Measurements from ENCODE around the gene MPPED1.
A peak's percentile ranks its signal among the peaks of the same experiment; 100 is the strongest.

Gene MPPED1

DNA sequence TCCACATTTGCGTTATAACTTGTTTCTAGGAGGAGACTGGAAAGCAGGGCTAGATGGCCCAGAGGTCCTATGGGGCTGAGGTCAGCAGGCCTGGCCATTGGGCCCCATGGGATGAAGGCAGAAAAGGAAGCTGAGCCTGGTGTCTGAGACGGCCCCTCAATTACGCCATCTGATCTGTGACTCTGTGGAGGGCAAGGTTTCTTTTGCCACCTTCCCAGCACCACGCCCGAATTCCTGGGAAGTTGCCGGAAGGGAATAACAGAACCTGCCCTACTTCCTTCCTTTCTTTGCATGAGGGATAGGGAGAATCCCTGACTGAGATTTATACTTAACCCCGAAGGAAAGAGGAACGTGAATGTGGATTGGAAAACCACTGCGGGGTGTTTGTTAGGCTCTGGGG is 118.1 kb downstream of the MPPED1 start:
- DNase-seq: no peak

DNA sequence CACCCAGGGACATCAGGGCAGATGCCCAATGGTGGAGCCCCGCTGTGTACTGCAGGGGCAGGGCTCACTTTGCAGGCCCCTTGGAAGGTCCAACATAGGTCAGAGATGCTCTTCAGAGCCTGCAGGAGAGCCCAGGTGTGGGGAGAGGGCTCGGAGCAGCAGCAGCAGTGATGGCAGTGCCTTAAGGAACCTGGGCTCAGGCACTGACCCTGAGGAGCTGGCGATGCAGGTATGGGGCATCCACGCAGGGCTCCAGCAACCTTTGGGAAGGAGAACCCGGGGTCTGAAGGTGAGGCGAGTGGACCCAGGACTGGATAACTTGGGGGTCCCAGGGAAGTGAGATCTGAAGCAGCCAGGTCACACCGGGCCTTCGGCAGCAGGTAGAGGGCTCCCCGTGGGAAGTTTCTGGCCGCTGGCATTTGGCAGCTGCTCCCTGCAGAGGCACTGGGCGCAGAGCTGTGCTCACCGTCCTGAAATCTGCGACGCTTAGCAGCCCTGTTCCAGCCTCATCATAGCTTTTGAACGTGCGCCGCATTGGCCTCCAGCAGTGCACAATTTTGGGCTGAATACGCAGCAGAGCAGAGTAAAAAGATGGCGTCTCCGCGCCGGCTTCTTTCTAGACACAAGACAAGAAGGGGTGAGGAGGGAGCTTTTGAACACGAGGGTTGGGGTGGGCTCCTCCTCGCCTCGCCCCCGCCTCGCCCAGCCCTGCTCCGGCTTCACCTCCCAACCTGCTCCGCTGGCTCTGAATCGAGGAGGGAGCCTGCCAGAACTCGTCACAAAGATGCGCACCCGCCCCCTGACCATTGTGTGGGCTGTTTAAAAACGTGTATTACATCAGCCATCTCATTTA is 118.8 kb downstream of the MPPED1 start:
- peak; percentile 10 for DNase-seq

DNA sequence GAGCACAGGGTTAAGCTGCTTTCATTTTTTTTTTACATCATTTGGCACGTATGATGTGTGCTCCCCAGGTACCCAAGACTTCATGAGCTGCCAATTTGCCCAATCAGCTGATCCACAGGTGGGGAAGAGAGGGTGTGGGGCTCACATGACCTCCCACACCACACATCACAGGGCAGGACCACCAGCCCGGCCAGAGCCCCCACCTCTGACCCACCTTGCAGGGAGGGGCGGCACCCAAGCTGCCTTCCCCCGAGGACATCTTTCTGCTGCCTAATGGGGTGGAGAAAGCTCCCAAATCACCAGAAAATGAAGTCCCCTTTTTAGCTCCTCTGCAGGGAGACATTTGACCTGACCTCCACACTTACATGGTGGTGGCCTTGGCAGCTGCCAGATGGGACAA is 119.8 kb downstream of the MPPED1 start:
- no peak for DNase-seq

DNA sequence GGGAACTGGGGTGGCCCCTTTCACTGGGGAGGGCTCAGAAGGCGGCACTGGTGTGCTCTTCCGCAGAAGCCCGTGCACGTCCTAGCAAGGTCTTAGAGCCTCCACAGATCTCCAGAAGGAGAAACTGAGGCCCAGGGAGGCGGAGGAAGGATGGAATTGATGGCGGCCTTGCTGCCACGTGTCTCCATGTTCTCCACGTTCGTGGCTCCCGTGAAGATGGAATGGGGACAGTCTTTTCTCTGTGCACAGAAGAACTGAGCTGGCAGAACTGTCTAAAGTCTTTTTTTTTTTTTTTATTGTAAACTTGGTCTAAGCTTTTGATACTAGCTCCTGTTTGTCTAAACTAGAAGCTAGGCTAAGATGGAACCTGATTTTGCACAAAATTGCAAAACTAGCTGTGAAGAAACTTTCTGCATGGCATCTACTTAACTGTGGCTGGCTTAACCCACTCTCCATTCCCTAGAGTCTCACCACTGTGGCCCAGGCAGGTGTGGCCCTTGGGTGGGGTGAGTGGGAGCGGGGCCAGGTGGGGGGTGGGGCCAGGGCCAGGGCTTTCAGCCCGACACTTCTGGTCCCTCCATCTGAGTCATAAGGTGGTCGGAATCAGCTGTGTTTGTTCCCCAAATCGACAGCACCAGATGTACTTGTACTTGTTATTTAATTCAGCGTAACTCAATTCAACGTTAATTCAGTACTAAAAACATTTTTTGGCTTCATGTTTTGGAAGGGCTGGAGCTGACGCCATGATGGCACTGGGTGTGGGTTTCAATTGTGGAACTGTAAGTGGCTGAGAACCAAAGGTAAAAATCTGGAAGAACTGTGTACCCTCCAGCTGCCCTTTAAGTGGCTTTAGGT is 120.7 kb downstream of the MPPED1 start:
- no peak for DNase-seq

DNA sequence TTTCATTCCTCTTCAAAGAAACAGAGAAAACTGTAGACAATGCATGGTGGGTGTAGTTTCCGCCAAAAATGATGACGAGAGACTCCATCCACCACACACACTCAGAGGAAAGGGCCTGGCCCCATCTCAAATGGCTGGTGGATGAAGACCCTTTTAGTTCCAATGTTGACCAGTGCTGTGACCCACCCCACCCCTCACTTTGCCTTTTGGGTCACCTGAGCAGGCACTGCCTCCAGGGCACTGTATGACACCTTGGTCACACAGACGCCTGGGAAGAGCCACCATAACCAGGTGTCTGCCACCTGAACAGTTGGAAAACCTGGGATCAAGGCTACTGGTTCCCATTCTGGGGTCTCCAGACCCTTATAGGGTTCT is 121.3 kb downstream of the MPPED1 start:
- no peak for DNase-seq

DNA sequence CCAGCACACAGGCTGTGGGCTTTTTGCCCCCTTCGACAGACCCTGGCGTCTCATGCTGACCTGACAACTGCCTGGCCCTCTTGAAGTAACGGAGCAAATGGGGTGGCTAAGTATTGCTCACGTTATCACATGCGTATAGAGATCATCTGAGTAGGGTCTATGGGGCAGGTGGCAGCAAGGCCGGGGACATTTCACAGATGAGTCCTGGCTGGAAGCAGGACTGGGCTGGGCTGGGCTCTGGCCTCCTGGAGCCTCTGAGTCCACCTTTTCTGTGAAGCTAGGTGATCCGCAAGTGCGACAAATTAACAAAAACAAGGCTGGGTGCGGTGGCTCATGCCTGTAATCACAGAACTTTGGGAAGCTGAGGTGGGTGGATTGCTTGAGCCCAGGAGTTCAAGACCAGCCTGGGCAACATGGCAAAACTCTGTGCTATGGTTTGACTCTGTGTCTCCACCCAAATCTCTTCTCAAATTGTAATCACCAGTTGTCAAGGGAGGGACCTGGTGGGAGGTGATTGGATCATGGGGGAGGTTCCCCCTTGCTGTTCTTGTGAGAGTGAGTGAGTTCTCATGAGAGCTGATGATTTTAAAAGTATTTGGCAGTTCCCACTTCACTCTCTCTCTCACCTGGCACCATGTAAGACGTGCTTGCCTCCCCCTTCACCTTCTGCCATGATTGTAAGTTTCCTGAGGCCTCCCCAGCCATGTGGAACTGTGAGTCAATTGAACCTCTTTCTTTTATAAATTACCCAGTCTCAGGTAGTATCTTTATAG is 122.0 kb downstream of the MPPED1 start:
- DNase-seq: no peak

DNA sequence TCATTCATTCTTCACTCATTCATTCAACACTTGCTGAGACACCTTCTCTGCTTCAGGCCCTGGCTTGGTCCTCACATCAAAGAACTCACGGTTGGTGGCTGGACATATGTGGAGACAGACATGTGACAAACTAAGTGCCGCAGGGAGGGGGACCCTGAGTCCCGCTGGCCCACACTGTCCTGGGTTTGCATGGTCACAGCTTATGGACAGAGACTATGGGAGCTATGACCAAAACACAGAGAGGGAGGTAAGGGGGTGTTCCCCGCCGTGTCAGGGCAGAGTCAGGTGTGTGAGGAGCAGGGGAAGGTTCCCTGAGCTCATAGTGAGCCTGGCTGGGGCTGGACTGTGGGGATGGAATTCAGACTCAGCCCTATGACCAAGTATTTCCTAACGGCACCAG is 123.1 kb downstream of the MPPED1 start:
- DNase-seq: no peak

DNA sequence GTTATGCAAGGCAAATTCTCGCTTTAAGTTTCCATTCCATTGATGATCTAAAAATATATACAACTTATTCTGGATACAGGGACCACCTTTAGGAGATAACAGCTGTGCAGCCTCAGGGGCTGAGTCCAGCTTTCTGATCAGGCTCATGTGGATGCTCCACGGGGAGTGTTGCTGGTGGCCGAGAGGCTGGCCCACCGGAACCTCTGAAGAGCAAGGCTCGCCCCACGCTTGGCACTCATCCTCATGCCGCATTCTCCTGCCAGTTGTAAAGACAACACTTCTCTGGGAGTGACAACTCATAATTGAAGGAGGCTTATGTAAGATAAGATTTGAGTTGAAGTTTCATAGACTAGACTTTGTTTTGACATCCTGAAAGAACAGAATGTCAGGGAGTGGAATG is 123.5 kb downstream of the MPPED1 start:
- DNase-seq: no peak

DNA sequence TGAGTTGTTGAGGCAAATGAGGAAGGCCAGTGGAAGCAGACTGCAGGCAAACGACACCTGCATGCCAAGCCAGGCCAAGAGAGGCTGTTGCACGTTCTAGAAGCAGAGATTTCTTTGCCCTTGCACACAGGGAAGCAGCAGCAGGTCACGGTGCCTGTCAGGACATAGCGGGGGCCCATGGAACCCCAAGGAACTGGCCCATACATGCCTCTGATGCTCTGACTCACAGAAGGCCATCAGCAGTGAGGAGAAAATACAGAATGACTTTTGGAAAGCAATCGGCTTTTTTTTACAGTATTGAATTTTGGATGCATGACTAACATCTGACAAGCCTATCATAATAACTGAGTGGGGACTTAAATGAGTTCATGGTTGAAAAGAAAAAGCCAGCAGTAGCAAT is 123.9 kb downstream of the MPPED1 start:
- no peak for DNase-seq

DNA sequence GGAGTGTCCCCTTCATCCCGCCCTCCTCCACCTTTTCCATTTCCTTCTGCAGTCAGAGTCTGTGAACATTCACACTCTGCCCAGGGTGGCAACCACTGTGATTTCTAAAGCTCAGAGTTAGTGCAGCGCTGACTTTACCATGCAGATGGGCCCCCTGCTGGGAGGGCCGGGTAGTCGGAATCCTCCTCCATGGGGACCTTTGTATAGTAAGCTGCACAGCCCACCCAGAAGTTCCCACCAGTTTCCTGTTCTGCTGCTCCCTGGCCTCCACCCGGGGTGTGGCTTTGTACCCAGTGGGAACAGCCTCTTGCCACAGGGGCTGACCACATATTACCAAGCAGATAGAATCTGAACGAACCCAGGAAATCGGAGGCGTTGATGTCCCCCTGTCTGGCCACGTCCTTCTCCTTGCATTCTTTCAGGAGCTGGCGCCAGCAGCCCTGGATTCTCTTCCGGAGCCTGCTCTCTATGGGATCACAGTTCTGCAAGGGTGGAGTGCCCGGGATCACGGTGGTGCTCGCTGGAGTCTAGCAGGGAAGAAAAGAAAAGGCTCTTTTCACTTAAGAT is 125.3 kb downstream of the MPPED1 start:
- no peak for DNase-seq

DNA sequence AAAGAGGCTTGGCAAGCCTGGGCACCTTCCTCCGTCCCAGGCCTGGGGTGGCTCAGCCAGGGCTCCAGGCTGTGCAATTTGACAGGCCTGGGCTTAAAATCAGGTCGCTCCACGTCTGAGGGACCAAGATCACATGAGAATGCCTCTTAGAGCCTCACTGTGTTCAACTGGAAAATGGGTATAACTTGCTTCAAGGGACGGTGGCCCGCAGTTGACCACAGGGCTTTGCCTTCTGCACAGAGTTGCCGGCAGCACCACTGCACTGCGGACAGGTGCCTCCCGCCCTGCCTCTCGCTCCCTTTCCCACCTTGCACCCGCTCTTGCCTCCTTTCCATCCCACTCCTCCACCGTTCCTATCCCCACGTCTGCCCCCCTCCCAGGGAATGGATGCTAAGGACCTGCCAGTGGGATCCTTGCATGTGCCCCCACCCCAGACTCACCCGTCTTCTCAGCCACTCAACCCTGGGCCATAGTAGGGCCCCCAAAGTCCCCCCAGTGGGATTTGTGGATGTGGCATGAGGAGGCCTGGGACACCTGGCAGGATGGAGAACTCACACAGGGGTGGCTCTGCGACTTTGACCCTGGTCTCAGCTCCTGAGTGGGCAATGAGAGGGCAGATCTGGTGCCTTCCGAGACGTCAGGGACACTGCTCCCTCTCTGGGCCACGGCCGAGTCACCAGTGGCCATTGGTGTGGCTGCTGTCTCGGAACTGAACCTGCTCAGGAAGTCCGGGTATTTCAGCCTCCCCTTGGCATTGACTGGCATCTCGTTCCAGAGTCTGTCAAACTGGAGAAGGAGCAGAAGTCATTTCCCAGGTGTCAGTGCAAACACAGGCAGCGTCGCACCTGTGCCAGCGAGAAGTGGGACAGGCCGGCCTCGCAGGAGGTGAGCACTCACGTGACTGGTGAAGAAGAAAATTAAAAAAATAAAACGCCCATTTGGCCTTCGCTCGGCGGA is 128.0 kb downstream of the MPPED1 start:
- no peak for DNase-seq

DNA sequence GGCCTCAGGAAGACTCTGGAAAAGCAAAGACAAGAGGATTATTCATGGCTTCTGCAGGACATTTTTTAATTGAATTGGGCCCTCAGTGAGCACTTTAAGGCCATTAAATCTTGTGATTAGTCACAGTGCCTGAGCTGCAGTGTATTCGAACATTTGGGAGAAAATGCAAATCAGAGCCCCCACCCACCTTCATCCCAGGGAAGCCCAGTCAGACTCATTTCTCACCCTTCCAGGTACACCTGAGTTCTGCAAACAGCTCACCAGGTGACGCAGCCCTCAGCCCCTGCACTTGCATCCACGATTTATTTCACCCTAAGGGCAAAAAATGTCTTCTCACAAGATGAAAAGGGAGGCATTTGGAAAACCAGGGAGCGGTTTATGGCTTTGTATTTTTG is 128.7 kb downstream of the MPPED1 start:
- peak; percentile 31 for DNase-seq

DNA sequence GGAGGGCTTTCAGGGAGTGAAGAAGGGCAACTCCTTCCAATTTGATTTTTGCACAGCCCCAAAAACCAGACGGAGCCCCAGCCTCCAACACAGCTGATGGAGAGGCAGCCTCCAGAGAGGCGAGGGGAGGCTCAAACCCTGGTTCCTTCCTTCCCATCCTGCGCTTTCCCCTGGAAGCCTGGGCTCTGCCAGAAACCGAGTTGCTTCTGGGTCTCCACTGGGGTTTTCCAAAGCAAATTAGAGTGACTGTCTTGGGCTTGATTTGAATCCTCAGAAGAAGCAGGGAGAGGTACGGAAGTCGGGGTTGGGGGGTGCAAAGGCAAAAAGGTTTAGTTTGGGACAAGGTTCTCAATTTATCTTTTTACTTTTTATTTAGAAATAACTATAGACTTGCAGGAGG is 129.2 kb downstream of the MPPED1 start:
- DNase-seq: no peak

DNA sequence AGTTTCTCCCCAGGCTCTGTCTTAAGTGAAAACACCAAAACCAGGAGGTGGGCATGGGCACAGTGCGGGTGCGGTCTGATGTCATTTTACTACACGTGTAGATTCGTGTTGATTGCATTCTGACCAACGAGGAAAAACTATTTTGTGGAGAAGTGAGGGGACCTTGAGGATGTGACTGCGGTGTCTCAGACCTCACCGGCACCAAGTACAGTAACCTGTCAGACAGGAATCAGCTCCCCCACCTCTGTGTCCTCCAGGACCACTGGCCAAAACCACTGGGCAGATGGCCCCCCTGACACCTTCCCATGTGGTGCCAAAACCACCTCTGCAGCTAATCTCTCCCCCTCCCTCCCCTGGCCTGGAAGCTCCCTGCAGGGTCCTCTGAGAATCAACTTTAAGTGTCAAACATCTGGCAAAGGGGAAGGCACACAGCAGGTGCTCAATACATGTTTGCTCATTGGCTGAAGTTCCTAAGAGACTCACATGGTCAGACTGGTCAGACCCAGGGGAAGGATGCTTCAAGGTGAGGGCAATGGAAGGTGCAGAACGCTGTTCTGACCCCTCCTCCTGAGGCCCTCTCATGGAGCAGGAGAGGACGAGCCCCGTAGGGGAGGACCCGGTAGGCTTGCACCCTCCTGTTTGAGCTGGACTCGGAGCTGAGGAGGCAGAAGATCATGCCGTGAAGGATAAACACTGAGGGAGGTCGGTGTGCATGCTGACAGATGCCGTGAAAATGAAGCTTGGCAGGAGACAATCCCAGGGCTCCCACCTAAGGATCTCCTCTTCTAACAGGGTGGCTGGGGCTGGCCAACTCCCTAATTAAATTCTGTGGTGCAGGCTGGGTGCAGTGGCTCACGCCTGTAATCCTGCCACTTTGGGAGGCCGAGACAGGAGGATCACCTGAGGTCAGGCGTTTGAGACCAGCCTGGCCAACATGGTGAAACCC is 129.9 kb downstream of the MPPED1 start:
- DNase-seq: no peak

DNA sequence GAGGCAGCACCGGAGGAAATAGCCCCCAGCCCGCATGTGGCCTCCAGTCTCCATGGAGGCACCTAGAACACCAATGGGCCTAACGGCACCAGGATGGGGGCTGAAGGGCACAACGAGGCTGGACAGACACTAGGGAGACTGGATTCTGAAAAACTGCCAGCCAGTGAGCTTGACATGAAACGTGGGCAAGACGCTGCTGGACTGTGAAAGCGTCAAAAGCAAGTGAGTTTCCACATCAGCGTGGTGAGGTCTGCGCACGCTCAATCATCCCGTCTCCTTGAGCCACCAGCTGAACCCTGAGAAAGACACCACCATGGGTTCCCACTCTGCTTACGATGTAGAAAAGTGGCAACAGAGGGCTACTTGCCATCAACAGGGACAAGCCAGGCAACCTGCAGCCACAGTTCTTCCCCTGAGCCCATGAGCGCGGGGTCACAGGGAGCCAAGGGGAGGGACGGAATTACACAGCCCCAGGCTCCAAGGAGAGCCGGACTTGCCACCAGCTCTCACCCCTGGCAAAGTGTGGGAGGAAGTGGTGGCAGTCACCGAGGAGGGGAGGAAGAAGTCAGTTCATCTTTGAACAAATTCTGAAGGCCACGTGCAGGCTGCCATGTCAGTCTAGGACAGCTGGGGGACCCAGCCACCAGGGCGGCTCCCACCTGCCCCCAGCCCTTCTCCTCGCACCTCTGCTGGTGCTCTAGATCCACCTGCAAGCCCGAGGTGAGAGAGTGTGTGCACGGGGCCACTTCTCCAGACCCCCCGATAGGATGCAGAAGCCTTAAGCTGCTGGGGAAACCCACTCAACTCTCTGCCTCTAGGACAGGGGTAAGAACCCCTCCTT is 131.1 kb downstream of the MPPED1 start:
- DNase-seq: no peak

DNA sequence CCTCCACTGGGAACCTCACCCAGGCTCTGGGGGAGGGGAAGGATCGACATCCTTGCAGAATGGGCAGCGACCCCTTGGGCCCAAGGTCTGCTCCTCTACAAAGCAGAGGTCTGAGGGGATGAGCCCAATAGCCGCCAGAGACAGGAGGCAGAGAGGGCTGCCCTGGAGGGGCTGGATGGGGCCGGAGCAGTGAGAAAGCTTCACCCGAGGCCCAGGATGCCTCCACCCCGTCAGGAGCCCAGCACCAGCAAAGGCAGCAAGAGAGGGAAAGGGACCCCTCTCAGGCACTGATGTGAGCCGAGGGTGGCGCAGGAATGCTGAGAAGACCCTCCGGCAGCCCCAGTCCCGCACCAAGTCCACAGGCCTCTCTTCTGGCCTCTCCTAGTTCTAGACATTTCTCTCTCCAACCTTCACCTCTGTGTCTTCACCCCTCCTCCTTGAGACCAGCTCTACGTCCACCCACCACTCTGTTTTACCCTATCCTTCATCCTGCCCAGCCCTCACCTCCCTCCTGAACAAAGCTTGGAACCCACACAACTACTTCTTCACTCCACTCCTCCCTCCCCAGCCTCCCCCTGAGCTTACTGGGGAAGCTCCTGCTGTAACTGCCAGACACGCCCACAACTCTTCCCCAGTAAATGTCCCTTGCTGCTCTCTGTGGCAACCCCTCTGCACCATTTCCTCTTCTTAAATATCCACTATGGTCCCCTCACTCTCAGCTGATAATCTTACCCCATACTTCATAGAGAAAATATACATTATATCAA is 131.9 kb downstream of the MPPED1 start:
- DNase-seq: no peak

DNA sequence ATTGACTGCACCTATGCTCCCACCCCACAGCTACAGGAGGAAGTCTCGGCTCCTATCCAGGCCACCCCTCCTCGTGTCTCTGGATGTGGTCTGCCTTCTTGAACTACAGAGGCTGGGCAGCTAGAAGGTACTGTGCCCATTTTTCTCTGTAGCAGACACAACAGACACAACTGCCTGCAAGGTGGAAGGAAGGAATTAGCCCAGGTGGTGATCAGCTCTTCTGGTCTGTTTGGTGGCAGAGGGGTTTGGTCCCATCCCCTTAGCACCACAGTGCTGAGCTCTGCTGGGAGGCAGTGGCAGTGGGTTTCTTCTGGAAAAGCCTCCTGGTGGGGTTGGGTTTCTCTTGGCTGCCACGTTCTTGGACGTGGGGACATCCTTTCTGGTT is 132.5 kb downstream of the MPPED1 start:
- DNase-seq: no peak

DNA sequence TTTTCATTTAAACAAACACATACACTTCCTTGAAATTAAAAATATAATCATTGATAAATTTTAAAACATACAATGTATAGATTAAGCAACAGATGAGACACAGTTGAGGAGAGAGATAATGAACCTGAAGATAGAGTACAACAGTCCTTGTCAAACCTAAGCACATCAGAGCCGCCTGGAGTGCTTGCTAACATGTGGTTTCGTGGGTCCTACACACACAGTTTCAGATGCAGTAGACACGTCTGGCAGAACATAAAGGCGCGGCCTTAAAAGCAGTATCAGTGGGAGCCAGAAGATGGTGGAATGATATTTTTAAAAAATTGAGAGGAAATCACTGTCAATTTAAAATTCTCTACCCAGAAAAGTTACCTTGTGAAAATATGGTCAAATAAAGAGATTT is 134.4 kb downstream of the MPPED1 start:
- no peak for DNase-seq

DNA sequence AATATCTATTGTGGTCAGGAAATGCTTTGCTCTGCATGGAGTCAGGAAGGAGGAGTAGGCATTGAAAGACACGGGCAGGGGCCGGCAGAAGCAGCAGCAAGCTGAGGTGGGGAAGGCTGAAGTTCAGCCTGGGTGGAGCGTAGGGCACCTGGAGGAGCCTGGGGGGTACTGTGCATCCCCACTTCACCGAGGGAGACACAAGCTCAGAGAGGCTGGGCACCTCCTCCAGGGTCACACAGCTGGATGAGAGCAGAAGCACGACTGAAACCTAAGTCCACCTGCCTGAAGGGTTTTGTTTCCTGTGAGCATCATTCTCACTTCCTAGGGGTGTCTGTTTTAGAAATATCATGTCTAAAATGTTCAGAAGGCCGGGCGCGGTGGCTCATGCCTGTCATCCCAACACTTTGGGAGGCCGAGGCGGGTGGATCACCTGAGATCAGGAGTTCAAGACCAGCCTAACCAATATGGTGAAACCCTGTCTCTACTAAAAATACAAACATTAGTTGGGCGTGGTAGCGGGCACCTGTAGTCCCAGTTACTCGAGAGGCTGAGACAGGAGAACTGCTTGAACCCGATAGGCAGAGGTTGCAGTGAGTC is 138.3 kb downstream of the MPPED1 start:
- no peak for DNase-seq

All from NCI-H146 (cell line).